Cortex of kidney (tissue), 1 donor: ENCODE measurements around the gene TBCK.

Source experiments
- DNase-seq: peaks from one replicate; lab custom pipeline; 2025; lab: John Stamatoyannopoulos, UW

Gene TBCK

GRCh38 chr4:106315968-106316772 lies at the start of gene TBCK, which contains the start of gene AIMP1:
TSS of gene TBCK (minus strand) at chr4:106316209. CDS start at chr4:106308960, 7,249 bp downstream.
TSS of gene AIMP1 (plus strand) at chr4:106316550. CDS start at chr4:106325010, 8,460 bp downstream.
- peak; percentile 22 for DNase-seq

- DNase-seq: no peak
Measured at GRCh38 chr4:106365613-106366012, 49.6 kb upstream of the TBCK start.

- DNase-seq: no peak
Measured at GRCh38 chr4:106364282-106364681, 48.3 kb upstream of the TBCK start.

- no peak for DNase-seq
Measured at GRCh38 chr4:106362086-106362825, 46.2 kb upstream of the TBCK start.

- no peak for DNase-seq
Measured at GRCh38 chr4:106358899-106359298, 42.9 kb upstream of the TBCK start.

- DNase-seq: no peak
Measured at GRCh38 chr4:106355193-106355592, 39.2 kb upstream of the TBCK start.

- DNase-seq: no peak
Measured at GRCh38 chr4:106353786-106354185, 37.8 kb upstream of the TBCK start.

- no peak for DNase-seq
Measured at GRCh38 chr4:106351016-106351415, 35.0 kb upstream of the TBCK start.

- DNase-seq: no peak
Measured at GRCh38 chr4:106347167-106347566, 31.2 kb upstream of the TBCK start.

GRCh38 chr4:106344647-106344970 lies 28.6 kb upstream of the TBCK start:
- DNase-seq: no peak

GRCh38 chr4:106343865-106344646 lies 28.0 kb upstream of the TBCK start:
- no peak for DNase-seq

- DNase-seq: no peak
Measured at GRCh38 chr4:106340774-106341173, 24.8 kb upstream of the TBCK start.

GRCh38 chr4:106339431-106339830 lies 23.4 kb upstream of the TBCK start:
- DNase-seq: no peak

- DNase-seq: no peak
Measured at GRCh38 chr4:106338671-106339070, 22.7 kb upstream of the TBCK start.

GRCh38 chr4:106337916-106338315 lies 21.9 kb upstream of the TBCK start:
- no peak for DNase-seq

- DNase-seq: no peak
Measured at GRCh38 chr4:106336618-106337017, 20.6 kb upstream of the TBCK start.

- DNase-seq: no peak
Measured at GRCh38 chr4:106334741-106335470, 18.9 kb upstream of the TBCK start.

- no peak for DNase-seq
Measured at GRCh38 chr4:106333186-106333585, 17.2 kb upstream of the TBCK start.

- no peak for DNase-seq
Measured at GRCh38 chr4:106329041-106329618, 13.1 kb upstream of the TBCK start.

GRCh38 chr4:106325800-106326199 lies 9.8 kb upstream of the TBCK start:
- DNase-seq: no peak

GRCh38 chr4:106323119-106323518 lies 7.1 kb upstream of the TBCK start:
- DNase-seq: no peak
